GM23338 (cell line): Measurements from ENCODE around the gene PTPRE. TPM values are rescaled to one million over a fixed set of nuclear protein-coding genes. Genes with fewer than 3 reads are reported as not detected.

Experiments
- ATAC-seq: fragments of 200-7000 bp; cut with Tn5 transposase; 3 replicates; pipeline ENCODE4 v1.9.1; 2020
- DNase-seq: peaks from one replicate; pipeline ENCODE4 v3.0.0-alpha.2; 2015; ENCODE audit warnings: low spot score
- H2AFZ ChIP-seq: fragments of 200-600 bp; sonication (generic); 2 replicates; pipeline ENCODE4 v1.8.0; 2016; ENCODE audit warnings: antibody characterized with exemption, mild to moderate bottlenecking, moderate library complexity
- H3F3A ChIP-seq: fragments of 200-600 bp; sonication (generic); replicated peaks from 2 replicates; pipeline ENCODE4 v1.8.0; 2017; ENCODE audit warnings: antibody characterized with exemption, mixed run types, low read depth
- H3K27ac ChIP-seq: fragments of 200-600 bp; sonication (generic); 2 replicates; pipeline ENCODE4 v1.6.1; 2016; ENCODE audit warnings: low read depth
- H3K27me3 ChIP-seq: fragments of 200-600 bp; sonication (generic); 2 replicates; pipeline ENCODE4 v1.8.0; 2016; ENCODE audit warnings: mild to moderate bottlenecking, mixed run types, moderate library complexity; ENCODE audit not compliant: insufficient read depth
- H3K36me3 ChIP-seq: fragments of 200-600 bp; sonication (generic); 2 replicates; pipeline ENCODE4 v1.8.0; 2016; ENCODE audit warnings: mild to moderate bottlenecking; ENCODE audit not compliant: insufficient read depth
- H3K4me1 ChIP-seq: fragments of 200-600 bp; sonication (generic); 2 replicates; pipeline ENCODE4 v1.8.0; 2016; ENCODE audit warnings: mild to moderate bottlenecking, moderate library complexity; ENCODE audit not compliant: insufficient read depth
- H3K4me2 ChIP-seq: fragments of 200-600 bp; sonication (generic); 2 replicates; pipeline ENCODE4 v1.7.1; 2017; ENCODE audit warnings: mixed run types
- H3K4me3 ChIP-seq: fragments of 200-600 bp; sonication (generic); 2 replicates; pipeline ENCODE4 v1.6.1; 2016; ENCODE audit warnings: mixed run types
- H3K79me2 ChIP-seq: fragments of 200-600 bp; sonication (generic); replicated peaks from 2 replicates; pipeline ENCODE4 v1.8.0; 2017; ENCODE audit warnings: mild to moderate bottlenecking; ENCODE audit not compliant: insufficient read depth
- H3K9me2 ChIP-seq: fragments of 200-600 bp; sonication (generic); 2 replicates; pipeline ENCODE4 v1.8.0; 2017; ENCODE audit not compliant: insufficient read depth
- H4K20me1 ChIP-seq: fragments of 200-600 bp; sonication (generic); replicated peaks from 2 replicates; pipeline ENCODE4 v1.8.0; 2017; ENCODE audit warnings: mild to moderate bottlenecking; ENCODE audit not compliant: insufficient read depth
- H3K27ac Mint-ChIP-seq: 2 replicates; pipeline ENCODE4 v1.8.0; 2020; ENCODE audit warnings: inconsistent platforms, mild to moderate bottlenecking, moderate library complexity, mixed read lengths
- H3K27me3 Mint-ChIP-seq: 3 replicates; pipeline ENCODE4 v1.8.0; 2022; ENCODE audit warnings: low read depth, mild to moderate bottlenecking, moderate library complexity, mixed read lengths, inconsistent platforms; ENCODE audit not compliant: insufficient read depth, poor library complexity
- H3K36me3 Mint-ChIP-seq: 3 replicates; pipeline ENCODE4 v1.8.0; 2021; ENCODE audit warnings: low read depth, mild to moderate bottlenecking, inconsistent platforms, moderate library complexity, mixed read lengths
- H3K4me1 Mint-ChIP-seq: 3 replicates; pipeline ENCODE4 v1.8.0; 2020; ENCODE audit warnings: mild to moderate bottlenecking, inconsistent platforms, mixed read lengths
- H3K4me3 Mint-ChIP-seq: 3 replicates; pipeline ENCODE4 v1.8.0; 2021; ENCODE audit warnings: moderate library complexity, mild to moderate bottlenecking, inconsistent platforms, mixed read lengths
- H3K9me3 Mint-ChIP-seq: 3 replicates; pipeline ENCODE4 v1.8.0; 2020; ENCODE audit warnings: moderate library complexity, mild to moderate bottlenecking, inconsistent platforms, mixed read lengths
- CREB1 ChIP-seq: fragments of 250-450 bp; sonication (Bioruptor Pico); IDR thresholded peaks from 2 replicates; pipeline ENCODE4 v1.5.0; 2020; ENCODE audit warnings: low read depth, mild to moderate bottlenecking, moderate library complexity
- CTCF ChIP-seq, 2 experiments: fragments of 200-600 bp in 1 of 2; sonication (generic) in 1 of 2; conservative IDR thresholded peaks; 2 replicates each; pipeline versions ENCODE4 v1.5.1 to v1.6.1; 2016 to 2017; ENCODE audit warnings: antibody characterized with exemption in 2 of 2, low read depth in 2 of 2, mild to moderate bottlenecking in 2 of 2, moderate library complexity in 1 of 2
- ETS1 ChIP-seq: IDR thresholded peaks from 2 replicates; pipeline ENCODE4 v1.6.1; 2016; ENCODE audit warnings: antibody characterized with exemption
- EZH2 ChIP-seq: fragments of 200-600 bp; sonication (generic); IDR thresholded peaks from one replicate; pipeline ENCODE4 v1.8.0; 2017; ENCODE audit warnings: antibody characterized with exemption, mild to moderate bottlenecking, low read depth; ENCODE audit not compliant: unreplicated experiment
- EZH2phosphoT487 ChIP-seq: fragments of 200-600 bp; sonication (generic); IDR thresholded peaks from one replicate; pipeline ENCODE4 v1.8.1; 2018; ENCODE audit warnings: antibody characterized with exemption; ENCODE audit not compliant: unreplicated experiment
- JUNB ChIP-seq: IDR thresholded peaks from one replicate; pipeline ENCODE4 v1.6.1; 2016; ENCODE audit warnings: antibody characterized with exemption; ENCODE audit not compliant: unreplicated experiment
- NANOG ChIP-seq: IDR thresholded peaks from 2 replicates; pipeline ENCODE4 v1.6.1; 2016; ENCODE audit warnings: antibody characterized with exemption, borderline replicate concordance
- POLR2AphosphoS5 ChIP-seq: IDR thresholded peaks from 2 replicates; pipeline ENCODE4 v1.6.1; 2016; ENCODE audit warnings: antibody characterized with exemption, low read depth
- REST ChIP-seq: IDR thresholded peaks from one replicate; pipeline ENCODE4 v1.6.1; 2018; ENCODE audit warnings: antibody characterized with exemption; ENCODE audit not compliant: unreplicated experiment
- STAT1 ChIP-seq: IDR thresholded peaks from one replicate; pipeline ENCODE4 v1.6.1; 2016; ENCODE audit warnings: antibody characterized with exemption; ENCODE audit not compliant: unreplicated experiment
- ZNF114 ChIP-seq: fragments of 250-450 bp; sonication (Bioruptor Pico); IDR thresholded peaks from 2 replicates; pipeline ENCODE4 v1.5.0; 2020; ENCODE audit warnings: mild to moderate bottlenecking, moderate library complexity
- ZNF331 ChIP-seq: fragments of 250-450 bp; sonication (Bioruptor Pico); IDR thresholded peaks from 2 replicates; pipeline ENCODE4 v1.5.0; 2020; ENCODE audit warnings: low read depth, mild to moderate bottlenecking, moderate library complexity
- ZNF462 ChIP-seq: fragments of 250-450 bp; sonication (Bioruptor Pico); IDR thresholded peaks from 2 replicates; pipeline ENCODE4 v1.5.0; 2020; ENCODE audit warnings: mild to moderate bottlenecking, moderate library complexity
- polyA plus RNA-seq: library from polyadenylated mRNA; unstranded; fragments of >200 nt; fragmentation: Nextera tagmentation; extraction: Ambion mirVana; gene quantifications from 2 replicates; pipeline ENCODE4 v1.2.1, GENCODE V29; 2016
- total RNA-seq: library from RNA; depleted of rRNA; stranded (reverse); fragments of >200 nt; shearing (Covaris generic); gene quantifications from 2 replicates; pipeline ENCODE4 v1.2.3, GENCODE V29; 2014

Gene PTPRE
- total and polyA plus RNA-seq, 2 experiments from 2014 or later, result 0.34 to 0.42 TPM

- Histone ChIP-seq H3K4me2 (no peak overlapping the region), H3K27ac (no peak overlapping the region), H3F3A (no peaks in the 10 kb centered on the region), H3K9me2 (peaks cover 11% of the 10 kb centered on the region; the same call in 1 of the 2 replicates), H3K4me3 (no peak overlapping the region), H3K79me2 (no peaks in the 10 kb centered on the region), H3K36me3 (no peaks in the 10 kb centered on the region), H3K4me1 (no peaks in the 10 kb centered on the region), H4K20me1 (no peaks in the 10 kb centered on the region), H3K27me3 (no peaks in the 10 kb centered on the region), H2AFZ (no peak overlapping the region)
- Mint-ChIP-seq H3K4me3 (no peak overlapping the region), H3K36me3 (no peaks in the 10 kb centered on the region), H3K27ac (no peak overlapping the region), H3K27me3 (no peaks in the 10 kb centered on the region), H3K4me1 (no peaks in the 10 kb centered on the region), H3K9me3 (no peaks in the 10 kb centered on the region)
- TF ChIP-seq REST (no peak), STAT1 (no peak), CREB1 (CRISPR knock-in tag) (no peak), ZNF114 (no peak), EZH2 (no peak), ZNF331 (CRISPR knock-in tag) (no peak), CTCF (conservative IDR thresholded peaks at IDR 0.05; ENCODE audit: low read depth in 2 of 2) (no peak), ETS1 (no peak), JUNB (no peak), EZH2phosphoT487 (no peak), NANOG (no peak), ZNF462 (CRISPR knock-in tag) (no peak), POLR2AphosphoS5 (no peak)
- ATAC-seq, result no peak
- no peak for DNase-seq
These were observed 38.4 kb downstream of the PTPRE start for GRCh38 chr10:127945341-127945758.
